ENCODE results near the gene NTNG1.

The NTNG1 gene

GRCh38 chr1:107272321-107272720 is 131.5 kb downstream of the NTNG1 start:
- H3K27ac ChIP-seq (ENCODE audit: insufficient read depth, low read depth, low read length, poor library complexity, severe bottlenecking), result no peak overlapping the region
- no peak overlapping the region for H3K4me3 ChIP-seq (ENCODE audit: insufficient read depth, low read depth, low read length)
- H3K4me1 ChIP-seq (ENCODE audit: control insufficient read depth, insufficient read depth, low read length), result no peaks in the 10 kb centered on the region
- no peaks in the 10 kb centered on the region for H3K36me3 ChIP-seq (ENCODE audit: control insufficient read depth, insufficient read depth, low read length)
- H3K27me3 ChIP-seq (ENCODE audit: control insufficient read depth, insufficient read depth, low read length, poor library complexity, severe bottlenecking), result no peaks in the 10 kb centered on the region
- 94 to 97% methylated on average over 4 of the region's 4 CpGs for WGBS, 2 experiments
- no peaks in the 10 kb centered on the region for H3K9me3 ChIP-seq (ENCODE audit: control insufficient read depth, low read length)

DNA sequence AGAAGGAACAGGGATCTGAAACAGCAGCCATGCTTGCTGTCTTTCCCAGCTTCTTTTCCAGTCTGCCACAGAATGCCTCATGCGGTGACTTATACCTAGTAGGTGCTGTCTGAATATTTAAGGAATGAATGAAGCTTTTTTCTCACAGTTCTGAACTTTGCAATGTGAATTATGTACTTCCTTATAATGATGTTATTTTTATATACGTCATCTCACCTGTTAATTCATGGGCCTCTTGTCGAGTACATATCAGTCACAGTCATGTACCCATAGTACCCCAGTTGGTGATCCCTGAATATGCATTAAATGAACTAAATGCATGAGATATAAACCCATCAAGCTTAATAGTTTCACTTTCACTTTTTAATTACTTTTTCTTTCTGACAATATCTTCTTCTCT is 132.7 kb downstream of the NTNG1 start:
- 96 to 100% methylated on average over 1 to 3 of the region's 3 CpGs for WGBS, 2 experiments
- Histone ChIP-seq H3K36me3 (ENCODE audit: control insufficient read depth, insufficient read depth, low read length) (no peaks in the 10 kb centered on the region), H3K9me3 (ENCODE audit: control insufficient read depth, low read length) (no peaks in the 10 kb centered on the region), H3K4me3 (ENCODE audit: insufficient read depth, low read depth, low read length) (no peak overlapping the region), H3K4me1 (ENCODE audit: control insufficient read depth, insufficient read depth, low read length) (no peaks in the 10 kb centered on the region), H3K27me3 (ENCODE audit: control insufficient read depth, insufficient read depth, low read length, poor library complexity, severe bottlenecking) (no peaks in the 10 kb centered on the region), H3K27ac (ENCODE audit: insufficient read depth, low read depth, low read length, poor library complexity, severe bottlenecking) (no peak overlapping the region)

GRCh38 chr1:107274227-107274626 is 133.4 kb downstream of the NTNG1 start:
- no peaks in the 10 kb centered on the region for H3K4me1 ChIP-seq (ENCODE audit: control insufficient read depth, insufficient read depth, low read length)
- H3K27ac ChIP-seq (ENCODE audit: insufficient read depth, low read depth, low read length, poor library complexity, severe bottlenecking), result no peak overlapping the region
- WGBS, 2 experiments, result 90 to 94% methylated on average over 1 of the region's 1 CpG
- H3K27me3 ChIP-seq (ENCODE audit: control insufficient read depth, insufficient read depth, low read length, poor library complexity, severe bottlenecking), result no peaks in the 10 kb centered on the region
- no peak overlapping the region for H3K4me3 ChIP-seq (ENCODE audit: insufficient read depth, low read depth, low read length)
- no peaks in the 10 kb centered on the region for H3K9me3 ChIP-seq (ENCODE audit: control insufficient read depth, low read length)
- no peaks in the 10 kb centered on the region for H3K36me3 ChIP-seq (ENCODE audit: control insufficient read depth, insufficient read depth, low read length)

DNA sequence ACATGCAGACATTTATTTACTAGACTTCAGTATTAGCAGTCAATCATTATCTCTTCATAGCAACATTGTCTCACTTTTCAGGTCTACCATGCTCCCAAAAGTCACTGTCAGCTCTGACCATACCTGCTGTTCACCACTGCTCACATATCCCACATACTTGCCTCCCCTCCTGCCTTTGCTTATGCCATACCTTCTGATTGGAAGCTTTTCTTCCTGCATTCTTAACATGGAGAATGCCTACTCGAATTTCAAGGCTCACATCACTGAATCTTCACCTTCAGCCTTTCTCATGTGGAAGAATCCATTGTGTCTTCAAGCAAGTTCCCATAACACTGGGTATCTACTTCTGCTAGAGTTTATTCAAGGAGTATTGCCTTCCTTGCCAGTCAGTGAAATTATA is 135.4 kb downstream of the NTNG1 start:
- Histone ChIP-seq H3K36me3 (ENCODE audit: control insufficient read depth, insufficient read depth, low read length) (no peaks in the 10 kb centered on the region), H3K4me1 (ENCODE audit: control insufficient read depth, insufficient read depth, low read length) (no peaks in the 10 kb centered on the region), H3K27me3 (ENCODE audit: control insufficient read depth, insufficient read depth, low read length, poor library complexity, severe bottlenecking) (no peaks in the 10 kb centered on the region), H3K4me3 (ENCODE audit: insufficient read depth, low read depth, low read length) (no peak overlapping the region), H3K27ac (ENCODE audit: insufficient read depth, low read depth, low read length, poor library complexity, severe bottlenecking) (no peak overlapping the region), H3K9me3 (ENCODE audit: control insufficient read depth, low read length) (no peaks in the 10 kb centered on the region)
- WGBS, 2 experiments, result 58 to 68% methylated on average over 1 of the region's 1 CpG

DNA sequence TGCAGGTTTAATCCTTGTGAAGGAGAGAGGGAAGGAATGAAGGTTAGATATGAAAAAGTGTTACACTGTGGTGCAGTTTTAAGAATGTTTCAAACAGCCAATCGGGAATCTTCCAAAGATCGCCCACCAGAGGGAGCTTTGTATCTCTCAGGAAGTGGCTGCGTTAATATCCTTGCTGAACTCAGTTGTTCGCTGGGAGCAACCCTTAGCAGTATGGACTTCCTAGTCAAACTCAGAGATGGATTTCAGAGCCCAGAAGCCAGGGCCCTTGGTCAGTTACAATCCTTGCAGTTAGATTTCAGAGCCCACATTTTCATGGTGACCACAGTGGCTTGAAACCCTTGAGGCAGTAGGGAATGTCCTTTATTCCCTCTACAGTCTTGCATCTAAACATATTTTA is 136.2 kb downstream of the NTNG1 start:
- H3K4me1 ChIP-seq (ENCODE audit: control insufficient read depth, insufficient read depth, low read length), result no peaks in the 10 kb centered on the region
- no peaks in the 10 kb centered on the region for H3K27me3 ChIP-seq (ENCODE audit: control insufficient read depth, insufficient read depth, low read length, poor library complexity, severe bottlenecking)
- H3K36me3 ChIP-seq (ENCODE audit: control insufficient read depth, insufficient read depth, low read length), result no peaks in the 10 kb centered on the region
- no peaks in the 10 kb centered on the region for H3K9me3 ChIP-seq (ENCODE audit: control insufficient read depth, low read length)
- no peak overlapping the region for H3K27ac ChIP-seq (ENCODE audit: insufficient read depth, low read depth, low read length, poor library complexity, severe bottlenecking)
- 24 to 29% methylated on average over 4 of the region's 4 CpGs for WGBS, 2 experiments
- no peak overlapping the region for H3K4me3 ChIP-seq (ENCODE audit: insufficient read depth, low read depth, low read length)

DNA sequence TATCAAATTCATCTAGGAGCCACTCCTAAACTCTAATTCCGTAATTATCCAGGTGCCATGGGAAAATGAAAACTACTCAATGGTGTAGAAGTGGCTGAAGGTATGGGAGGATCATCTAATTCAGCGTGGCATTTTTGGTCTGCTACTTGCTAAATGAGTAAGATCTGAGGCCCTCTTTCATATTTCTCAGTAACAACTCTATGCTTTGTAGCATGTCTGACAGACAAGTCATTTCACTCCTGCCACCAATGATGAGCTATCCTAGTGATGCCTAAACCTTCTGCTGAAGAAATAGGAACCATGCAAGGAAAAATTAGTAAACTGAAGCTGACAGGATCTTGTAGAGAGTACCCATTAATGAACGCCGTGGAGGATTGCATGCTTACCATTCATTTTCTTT is 145.3 kb downstream of the NTNG1 start:
- 91 to 100% methylated on average over 3 to 4 of the region's 4 CpGs for WGBS, 2 experiments
- Histone ChIP-seq H3K27ac (ENCODE audit: insufficient read depth, low read depth, low read length, poor library complexity, severe bottlenecking) (no peak overlapping the region), H3K27me3 (ENCODE audit: control insufficient read depth, insufficient read depth, low read length, poor library complexity, severe bottlenecking) (no peaks in the 10 kb centered on the region), H3K4me3 (ENCODE audit: insufficient read depth, low read depth, low read length) (no peak overlapping the region), H3K36me3 (ENCODE audit: control insufficient read depth, insufficient read depth, low read length) (no peaks in the 10 kb centered on the region), H3K4me1 (ENCODE audit: control insufficient read depth, insufficient read depth, low read length) (peaks cover 6% of the 10 kb centered on the region), H3K9me3 (ENCODE audit: control insufficient read depth, low read length) (no peaks in the 10 kb centered on the region)

GRCh38 chr1:107291987-107292386 is 151.1 kb downstream of the NTNG1 start:
- H3K4me1 ChIP-seq (ENCODE audit: control insufficient read depth, insufficient read depth, low read length), result no peaks in the 10 kb centered on the region
- no peak overlapping the region for H3K27ac ChIP-seq (ENCODE audit: insufficient read depth, low read depth, low read length, poor library complexity, severe bottlenecking)
- no peak overlapping the region for H3K4me3 ChIP-seq (ENCODE audit: insufficient read depth, low read depth, low read length)
- no peaks in the 10 kb centered on the region for H3K27me3 ChIP-seq (ENCODE audit: control insufficient read depth, insufficient read depth, low read length, poor library complexity, severe bottlenecking)
- no peaks in the 10 kb centered on the region for H3K36me3 ChIP-seq (ENCODE audit: control insufficient read depth, insufficient read depth, low read length)
- H3K9me3 ChIP-seq (ENCODE audit: control insufficient read depth, low read length), result no peaks in the 10 kb centered on the region
- WGBS, 2 experiments, result 93 to 98% methylated on average over 4 to 5 of the region's 5 CpGs

- no peak overlapping the region for H3K27ac ChIP-seq (ENCODE audit: insufficient read depth, low read depth, low read length, poor library complexity, severe bottlenecking)
- 94% methylated on average over 5 of the region's 6 CpGs for WGBS, 2 experiments
These were observed 153.2 kb downstream of the NTNG1 start for GRCh38 chr1:107293901-107294613.

DNA sequence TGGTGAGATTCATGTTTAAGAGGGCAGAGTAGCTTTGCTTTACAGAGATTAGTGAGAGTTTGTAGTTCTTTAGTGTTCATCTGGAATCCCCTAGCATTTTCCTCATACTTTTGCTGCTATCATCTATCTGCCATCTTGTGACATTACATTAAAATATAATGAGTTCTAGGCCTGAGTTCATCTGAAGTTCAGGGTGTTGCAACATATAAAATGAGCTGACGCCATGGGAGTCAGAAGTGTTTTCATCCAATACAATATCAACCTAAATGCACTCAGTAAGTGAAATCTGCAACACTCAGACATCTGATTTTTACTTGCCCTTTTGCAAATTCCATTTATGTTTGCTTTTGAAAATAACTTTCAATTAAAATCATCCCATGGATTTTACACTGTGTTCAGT is 153.8 kb downstream of the NTNG1 start:
- Histone ChIP-seq H3K36me3 (ENCODE audit: control insufficient read depth, insufficient read depth, low read length) (no peaks in the 10 kb centered on the region), H3K4me1 (ENCODE audit: control insufficient read depth, insufficient read depth, low read length) (no peaks in the 10 kb centered on the region), H3K27ac (ENCODE audit: insufficient read depth, low read depth, low read length, poor library complexity, severe bottlenecking) (no peak overlapping the region), H3K4me3 (ENCODE audit: insufficient read depth, low read depth, low read length) (no peak overlapping the region), H3K27me3 (ENCODE audit: control insufficient read depth, insufficient read depth, low read length, poor library complexity, severe bottlenecking) (no peaks in the 10 kb centered on the region), H3K9me3 (ENCODE audit: control insufficient read depth, low read length) (no peaks in the 10 kb centered on the region)
- whole genome bisulfite sequencing, 2 experiments, result 84 to 92% methylated on average over 1 of the region's 1 CpG

More at GRCh38 chr1:107293901-107294613, 153.2 kb downstream of the NTNG1 start:
- no peak overlapping the region for H3K4me3 ChIP-seq (ENCODE audit: insufficient read depth, low read depth, low read length)
- no peaks in the 10 kb centered on the region for H3K27me3 ChIP-seq (ENCODE audit: control insufficient read depth, insufficient read depth, low read length, poor library complexity, severe bottlenecking)
- H3K4me1 ChIP-seq (ENCODE audit: control insufficient read depth, insufficient read depth, low read length), result no peaks in the 10 kb centered on the region
- H3K36me3 ChIP-seq (ENCODE audit: control insufficient read depth, insufficient read depth, low read length), result no peaks in the 10 kb centered on the region
- no peaks in the 10 kb centered on the region for H3K9me3 ChIP-seq (ENCODE audit: control insufficient read depth, low read length)

GRCh38 chr1:107297681-107298080 is 156.8 kb downstream of the NTNG1 start:
- WGBS, 2 experiments, result 88% methylated on average over 1 of the region's 1 CpG; no CpG with 5 or more reads in 1 of the 2 experiments
- H3K9me3 ChIP-seq (ENCODE audit: control insufficient read depth, low read length), result no peaks in the 10 kb centered on the region
- no peaks in the 10 kb centered on the region for H3K36me3 ChIP-seq (ENCODE audit: control insufficient read depth, insufficient read depth, low read length)
- H3K27ac ChIP-seq (ENCODE audit: insufficient read depth, low read depth, low read length, poor library complexity, severe bottlenecking), result no peak overlapping the region
- no peaks in the 10 kb centered on the region for H3K4me1 ChIP-seq (ENCODE audit: control insufficient read depth, insufficient read depth, low read length)
- no peak overlapping the region for H3K4me3 ChIP-seq (ENCODE audit: insufficient read depth, low read depth, low read length)
- H3K27me3 ChIP-seq (ENCODE audit: control insufficient read depth, insufficient read depth, low read length, poor library complexity, severe bottlenecking), result no peaks in the 10 kb centered on the region

All from ectodermal cell (in vitro differentiated cells).